Esophagus muscularis mucosa (tissue), 4 donors: ENCODE results near the gene GUCA2A.

Experiments used
- CTCF ChIP-seq, 3 experiments: fragments of 200-600 bp in 2 of 3; fragments of 450-650 bp in 1 of 3; sonication (generic) in 2 of 3; IDR thresholded peaks; one replicate each; pipeline ENCODE4 v1.5.1; 2017 to 2019; ENCODE audit warnings: antibody characterized with exemption in 3 of 3, mild to moderate bottlenecking in 2 of 3, moderate library complexity in 1 of 3
- EP300 ChIP-seq: sonication (generic); formaldehyde crosslinking; IDR thresholded peaks from one replicate; pipeline ENCODE4 v1.6.1; 2017; ENCODE audit warnings: antibody characterized with exemption
- POLR2A ChIP-seq: fragments of 450-650 bp; IDR thresholded peaks from one replicate; pipeline ENCODE4 v1.6.1; 2017; ENCODE audit warnings: antibody characterized with exemption, moderate library complexity, mild to moderate bottlenecking, low read depth

DNA sequence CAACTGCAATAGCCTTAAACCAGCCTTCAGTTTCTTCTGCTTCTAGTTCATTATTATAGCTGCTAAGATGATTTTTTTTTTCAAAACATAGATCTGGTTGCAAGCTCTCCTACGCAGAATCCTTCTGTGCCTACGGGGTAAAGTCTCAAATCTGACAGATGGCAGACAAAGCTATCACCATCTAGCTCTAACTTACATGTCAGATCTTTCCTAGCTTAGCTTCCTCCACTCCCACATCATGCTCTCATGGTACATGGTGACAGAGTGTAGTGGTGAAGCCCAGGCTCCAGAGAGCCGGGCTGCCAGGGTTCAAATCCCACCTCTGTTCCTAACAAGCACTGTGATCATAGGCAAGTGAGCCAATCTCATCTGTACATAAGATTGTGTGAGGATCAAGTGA, 35.6 kb downstream of the GUCA2A start:
- TF ChIP-seq CTCF (IDR thresholded peaks at IDR 0.05) (no peak), EP300 (no peak), POLR2A (no peak)
